Measurements from ENCODE around the gene GPS1.
A peak's percentile ranks its signal among the peaks of the same experiment; 100 is the strongest.

The GPS1 gene

DNA sequence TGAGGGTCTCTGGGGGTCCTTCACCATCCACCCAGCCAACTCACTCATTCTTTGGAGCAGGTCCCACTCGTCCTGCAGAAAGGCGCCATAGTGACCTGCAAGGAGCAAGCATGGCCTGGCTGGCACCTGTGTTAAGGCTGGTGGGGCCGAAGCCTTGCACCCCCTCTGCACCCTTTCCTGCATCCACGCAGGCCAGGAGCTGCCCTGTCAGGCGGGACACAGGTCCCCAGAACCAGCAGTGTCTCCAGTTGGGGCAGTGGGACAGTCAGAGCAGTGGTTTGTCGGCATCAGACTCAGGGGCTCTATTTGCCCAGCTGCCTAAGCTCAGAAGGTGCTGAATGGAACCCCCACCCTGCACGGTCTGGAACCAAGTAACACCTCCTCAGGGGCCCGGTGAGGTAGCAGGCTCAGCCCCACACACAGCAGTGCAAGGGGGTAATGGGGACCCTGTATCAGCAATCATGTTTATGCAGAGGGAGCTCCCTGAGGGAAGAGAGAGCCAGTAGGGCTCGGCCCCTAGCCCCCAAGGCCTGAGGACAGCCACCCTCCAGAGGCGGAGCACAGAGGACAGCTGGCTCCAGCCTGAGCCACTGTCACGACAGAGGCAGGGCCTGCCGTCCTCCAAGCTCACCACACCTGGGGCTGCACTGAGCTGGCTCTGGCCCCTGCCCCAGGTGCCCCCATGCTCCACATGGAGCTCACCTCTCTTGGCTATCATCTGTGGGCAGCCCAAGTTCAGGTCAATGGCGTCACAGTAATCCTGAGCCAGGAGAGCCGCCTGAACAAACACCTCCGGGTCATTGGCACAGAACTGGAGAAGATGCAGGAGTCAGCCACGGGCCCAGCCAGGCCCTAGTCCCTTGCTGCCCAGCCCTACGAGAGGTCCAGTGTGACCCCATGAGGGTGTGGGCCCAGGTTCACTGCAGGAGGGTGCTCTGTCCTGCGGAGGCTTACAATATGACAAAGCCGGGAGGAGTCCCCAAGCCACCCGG, 12.0 kb downstream of the GPS1 start:
- Histone ChIP-seq H3K36me3 (ENCODE audit: control insufficient read depth in 5 of 5, insufficient read depth in 5 of 5, low read length in 5 of 5) (peaks cover 0 to 53% (median 49%) of the 10 kb centered on the region in 5 donors), H3K27ac (ENCODE audit: low read depth, low read length) (no peak overlapping the region), H3K9me3 (ENCODE audit: control insufficient read depth in 5 of 5, low read length in 5 of 5) (no peaks in the 10 kb centered on the region)

GRCh38 chr17:82064433-82065192, 12.9 kb downstream of the GPS1 start:
- Histone ChIP-seq H3K36me3 (ENCODE audit: control insufficient read depth in 5 of 5, insufficient read depth in 5 of 5, low read length in 5 of 5) (peaks cover 0 to 44% (median 40%) of the 10 kb centered on the region in 5 donors), H3K27ac (ENCODE audit: low read depth, low read length) (peak overlapping the region; percentile 54), H3K27me3 (ENCODE audit: control insufficient read depth in 5 of 5, insufficient read depth in 4 of 5, low read length in 5 of 5) (no peaks in the 10 kb centered on the region), H3K9ac (ENCODE audit: low read length in 5 of 5) (peak overlapping the region; percentile 56 to 99 (median 94)), H3K4me1 (ENCODE audit: control insufficient read depth in 5 of 5, insufficient read depth in 5 of 5, low read length in 5 of 5) (peaks cover 0 to 32% (median 30%) of the 10 kb centered on the region in 5 donors), H3K9me3 (ENCODE audit: control insufficient read depth in 5 of 5, low read length in 5 of 5) (no peaks in the 10 kb centered on the region), H3K4me3 (ENCODE audit: low read depth in 1 of 5, low read length in 5 of 5) (peak overlapping the region; percentile 9 to 84 (median 72))

More for the DNA sequence above, 12.0 kb downstream of the GPS1 start:
- Histone ChIP-seq H3K4me1 (ENCODE audit: control insufficient read depth in 5 of 5, insufficient read depth in 5 of 5, low read length in 5 of 5) (peaks cover 0 to 32% (median 30%) of the 10 kb centered on the region in 5 donors), H3K9ac (ENCODE audit: low read length in 5 of 5) (peak overlapping the region in 3 of 5 donors; percentile 49 to 99 (median 98)), H3K4me3 (ENCODE audit: low read depth in 1 of 5, low read length in 5 of 5) (no peak overlapping the region), H3K27me3 (ENCODE audit: control insufficient read depth in 5 of 5, insufficient read depth in 4 of 5, low read length in 5 of 5) (no peaks in the 10 kb centered on the region)

- peak overlapping the region; percentile 56 to 99 (median 94) for H3K9ac ChIP-seq (ENCODE audit: low read length in 5 of 5)
- peaks cover 0 to 32% (median 30%) of the 10 kb centered on the region in 5 donors for H3K4me1 ChIP-seq (ENCODE audit: control insufficient read depth in 5 of 5, insufficient read depth in 5 of 5, low read length in 5 of 5)
- H3K4me3 ChIP-seq (ENCODE audit: low read depth in 1 of 5, low read length in 5 of 5) = peak overlapping the region in 4 of 5 donors; percentile 71 to 84 (median 76)
- no peaks in the 10 kb centered on the region for H3K9me3 ChIP-seq (ENCODE audit: control insufficient read depth in 5 of 5, low read length in 5 of 5)
- H3K27me3 ChIP-seq (ENCODE audit: control insufficient read depth in 5 of 5, insufficient read depth in 4 of 5, low read length in 5 of 5) = no peaks in the 10 kb centered on the region
- peak overlapping the region; percentile 54 for H3K27ac ChIP-seq (ENCODE audit: low read depth, low read length)
- H3K36me3 ChIP-seq (ENCODE audit: control insufficient read depth in 5 of 5, insufficient read depth in 5 of 5, low read length in 5 of 5) = peaks cover 0 to 38% (median 34%) of the 10 kb centered on the region in 5 donors
These were observed 13.5 kb downstream of the GPS1 start for GRCh38 chr17:82065193-82065637.

- Histone ChIP-seq H3K9ac (ENCODE audit: low read length in 5 of 5) (peak within 1 kb of the TSS; percentile 56 to 99 (median 94)), H3K27me3 (ENCODE audit: control insufficient read depth in 5 of 5, insufficient read depth in 4 of 5, low read length in 5 of 5) (no peaks in the 10 kb centered on the region), H3K4me1 (ENCODE audit: control insufficient read depth in 5 of 5, insufficient read depth in 5 of 5, low read length in 5 of 5) (peaks cover 0 to 32% (median 30%) of the 10 kb centered on the region in 5 donors), H3K9me3 (ENCODE audit: control insufficient read depth in 5 of 5, low read length in 5 of 5) (no peaks in the 10 kb centered on the region), H3K36me3 (ENCODE audit: control insufficient read depth in 5 of 5, insufficient read depth in 5 of 5, low read length in 5 of 5) (peaks cover 0 to 33% (median 28%) of the 10 kb centered on the region in 5 donors), H3K4me3 (ENCODE audit: low read depth in 1 of 5, low read length in 5 of 5) (peak within 1 kb of the TSS; percentile 56 to 84 (median 79)), H3K27ac (ENCODE audit: low read depth, low read length) (peak within 1 kb of the TSS; percentile 54)
These were observed 14.1 kb downstream of the GPS1 start, which contains the start of gene DUS1L for GRCh38 chr17:82065638-82066303. Gene DUS1L, minus strand, starts transcription at chr17:82065804. Its CDS starts 745 bp downstream, at chr17:82065059.

- no peaks in the 10 kb centered on the region for H3K9me3 ChIP-seq (ENCODE audit: control insufficient read depth in 5 of 5, low read length in 5 of 5)
- no peaks in the 10 kb centered on the region for H3K36me3 ChIP-seq (ENCODE audit: control insufficient read depth in 5 of 5, insufficient read depth in 5 of 5, low read length in 5 of 5)
- H3K27me3 ChIP-seq (ENCODE audit: control insufficient read depth in 5 of 5, insufficient read depth in 4 of 5, low read length in 5 of 5) = no peaks in the 10 kb centered on the region
- no peak overlapping the region for H3K9ac ChIP-seq (ENCODE audit: low read length in 5 of 5)
- H3K27ac ChIP-seq (ENCODE audit: low read depth, low read length) = no peak overlapping the region
- peaks cover 0 to 10% (median 8%) of the 10 kb centered on the region in 5 donors for H3K4me1 ChIP-seq (ENCODE audit: control insufficient read depth in 5 of 5, insufficient read depth in 5 of 5, low read length in 5 of 5)
- H3K4me3 ChIP-seq (ENCODE audit: low read depth in 1 of 5, low read length in 5 of 5) = no peak overlapping the region
These were observed 18.9 kb downstream of the GPS1 start for GRCh38 chr17:82070611-82071010.

GRCh38 chr17:82072827-82073226, 21.1 kb downstream of the GPS1 start:
- peaks cover 0 to under 1% (median 0%) of the 10 kb centered on the region in 5 donors for H3K36me3 ChIP-seq (ENCODE audit: control insufficient read depth in 5 of 5, insufficient read depth in 5 of 5, low read length in 5 of 5)
- H3K4me1 ChIP-seq (ENCODE audit: control insufficient read depth in 5 of 5, insufficient read depth in 5 of 5, low read length in 5 of 5) = peaks cover 0 to 3% (median 0%) of the 10 kb centered on the region in 5 donors
- no peaks in the 10 kb centered on the region for H3K27me3 ChIP-seq (ENCODE audit: control insufficient read depth in 5 of 5, insufficient read depth in 4 of 5, low read length in 5 of 5)
- H3K9me3 ChIP-seq (ENCODE audit: control insufficient read depth in 5 of 5, low read length in 5 of 5) = no peaks in the 10 kb centered on the region
- no peak overlapping the region for H3K4me3 ChIP-seq (ENCODE audit: low read depth in 1 of 5, low read length in 5 of 5)
- no peak overlapping the region for H3K27ac ChIP-seq (ENCODE audit: low read depth, low read length)
- no peak overlapping the region for H3K9ac ChIP-seq (ENCODE audit: low read length in 5 of 5)

DNA sequence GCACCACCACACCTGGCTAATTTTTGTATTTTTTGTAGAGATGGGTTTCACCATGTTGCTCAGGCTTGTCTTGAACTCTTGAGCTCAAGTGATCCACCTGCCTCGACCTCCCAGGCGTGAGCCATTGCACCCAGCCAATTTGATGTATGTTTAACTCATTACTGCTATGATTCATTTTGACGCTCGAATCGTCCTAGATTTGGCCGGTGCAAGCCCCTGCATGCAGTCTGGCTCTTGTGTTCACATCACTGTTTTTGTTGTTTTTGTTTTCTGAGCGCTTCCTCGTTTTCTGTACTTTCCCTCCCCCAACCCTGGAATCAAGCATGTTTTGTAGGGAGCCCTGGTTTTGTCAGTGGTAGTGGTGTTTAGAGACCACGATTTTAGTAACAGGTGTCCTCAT, 21.7 kb downstream of the GPS1 start:
- no peaks in the 10 kb centered on the region for H3K9me3 ChIP-seq (ENCODE audit: control insufficient read depth in 5 of 5, low read length in 5 of 5)
- peaks cover 0 to 5% (median 0%) of the 10 kb centered on the region in 5 donors for H3K36me3 ChIP-seq (ENCODE audit: control insufficient read depth in 5 of 5, insufficient read depth in 5 of 5, low read length in 5 of 5)
- H3K4me1 ChIP-seq (ENCODE audit: control insufficient read depth in 5 of 5, insufficient read depth in 5 of 5, low read length in 5 of 5) = peaks cover 0 to 9% (median 0%) of the 10 kb centered on the region in 5 donors
- no peaks in the 10 kb centered on the region for H3K27me3 ChIP-seq (ENCODE audit: control insufficient read depth in 5 of 5, insufficient read depth in 4 of 5, low read length in 5 of 5)
- no peak overlapping the region for H3K4me3 ChIP-seq (ENCODE audit: low read depth in 1 of 5, low read length in 5 of 5)
- no peak overlapping the region for H3K9ac ChIP-seq (ENCODE audit: low read length in 5 of 5)
- H3K27ac ChIP-seq (ENCODE audit: low read depth, low read length) = no peak overlapping the region

DNA sequence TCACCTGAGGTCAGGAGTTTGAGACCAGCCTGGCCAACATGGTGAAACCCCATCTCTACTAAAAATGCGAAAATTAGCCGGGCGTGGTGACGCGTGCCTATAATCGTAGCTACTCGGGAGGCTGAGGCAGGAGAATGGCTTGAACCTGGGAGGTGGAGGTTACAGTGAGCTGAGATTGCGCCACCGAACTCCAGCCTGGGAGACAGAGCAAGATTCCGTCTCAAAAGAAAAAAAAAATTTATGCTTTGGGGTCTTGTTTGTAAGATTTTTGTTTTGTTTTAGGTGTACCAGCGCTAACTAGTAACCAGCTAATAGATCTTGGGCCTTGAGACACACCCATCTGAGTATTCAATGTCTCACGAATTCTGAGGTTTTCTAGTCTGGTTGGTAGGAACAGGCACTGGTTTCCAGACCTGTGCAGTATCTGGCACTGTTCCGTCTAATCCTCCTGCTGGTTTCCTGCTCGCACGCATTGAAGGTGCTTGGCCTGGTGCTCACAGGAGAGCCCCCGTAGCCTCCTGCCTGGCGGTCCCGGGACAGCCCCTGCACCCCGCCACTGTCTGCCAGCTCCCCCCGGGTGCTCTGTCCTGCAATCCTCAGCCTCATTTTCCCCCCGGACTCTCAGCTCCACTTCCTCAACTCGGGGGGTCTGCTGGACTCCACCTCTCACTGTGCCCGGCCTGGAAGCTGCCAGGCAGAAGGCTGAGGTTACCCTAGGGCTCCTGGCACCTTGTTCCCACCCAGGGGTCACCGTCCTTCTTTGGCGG, 24.5 kb downstream of the GPS1 start:
- H3K27ac ChIP-seq (ENCODE audit: low read depth, low read length) = peak overlapping the region; percentile 3
- H3K4me1 ChIP-seq (ENCODE audit: control insufficient read depth in 5 of 5, insufficient read depth in 5 of 5, low read length in 5 of 5) = peaks cover 0 to 15% (median under 1%) of the 10 kb centered on the region in 5 donors
- peaks cover 0 to 28% (median 22%) of the 10 kb centered on the region in 5 donors for H3K36me3 ChIP-seq (ENCODE audit: control insufficient read depth in 5 of 5, insufficient read depth in 5 of 5, low read length in 5 of 5)
- no peaks in the 10 kb centered on the region for H3K27me3 ChIP-seq (ENCODE audit: control insufficient read depth in 5 of 5, insufficient read depth in 4 of 5, low read length in 5 of 5)
- H3K9me3 ChIP-seq (ENCODE audit: control insufficient read depth in 5 of 5, low read length in 5 of 5) = no peaks in the 10 kb centered on the region
- H3K9ac ChIP-seq (ENCODE audit: low read length in 5 of 5) = no peak overlapping the region
- H3K4me3 ChIP-seq (ENCODE audit: low read depth in 1 of 5, low read length in 5 of 5) = no peak overlapping the region

Data from subcutaneous abdominal adipose tissue (tissue), 5 donors.